GM21619 (cell line): ENCODE results near the gene DEFB110.

Source experiments
- ATAC-seq: cut with Tn5 transposase; IDR thresholded peaks from one replicate; pipeline ENCODE4 v1.9.1; 2021; ENCODE audit not compliant: unreplicated experiment

Gene DEFB110

DNA sequence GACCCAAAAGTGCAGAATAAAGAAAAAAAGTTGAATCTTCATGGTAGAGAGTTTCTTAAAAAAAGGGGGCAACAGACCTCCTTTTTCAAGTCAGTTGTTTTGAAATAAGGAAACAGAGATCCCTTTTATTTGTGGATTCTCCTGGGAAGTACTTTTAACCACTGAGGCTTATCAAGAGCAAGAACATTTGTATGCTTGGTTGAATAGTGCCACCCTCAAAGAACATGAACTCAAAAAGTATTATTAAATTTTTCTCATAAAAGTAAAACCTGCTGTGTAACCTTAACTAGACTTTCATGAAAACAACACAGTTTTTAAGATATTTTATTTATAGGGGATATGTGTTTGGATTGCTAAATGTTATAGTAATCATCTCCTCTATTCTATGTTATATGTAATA is at the start of gene DEFB110:
Gene DEFB110 (minus strand): TSS at position 101 of the 400 bp plus-strand sequence. CDS start 59 bp downstream, at position 42.
- ATAC-seq: no peak

- no peak for ATAC-seq
Observed at GRCh38 chr6:50070101-50070500, 48.3 kb upstream of the DEFB110 start.

GRCh38 chr6:50062051-50062450 is 40.3 kb upstream of the DEFB110 start:
- peak; percentile 50 for ATAC-seq

GRCh38 chr6:50056242-50056641 is 34.4 kb upstream of the DEFB110 start:
- no peak for ATAC-seq

GRCh38 chr6:50049829-50050228 is 28.0 kb upstream of the DEFB110 start, which contains the start of gene DEFB112:
Gene DEFB112 (minus strand): TSS chr6:50049929. CDS start chr6:50049869, 60 bp downstream.
- no peak for ATAC-seq

- ATAC-seq: no peak
Observed at GRCh38 chr6:50047026-50047425, 25.2 kb upstream of the DEFB110 start.

DNA sequence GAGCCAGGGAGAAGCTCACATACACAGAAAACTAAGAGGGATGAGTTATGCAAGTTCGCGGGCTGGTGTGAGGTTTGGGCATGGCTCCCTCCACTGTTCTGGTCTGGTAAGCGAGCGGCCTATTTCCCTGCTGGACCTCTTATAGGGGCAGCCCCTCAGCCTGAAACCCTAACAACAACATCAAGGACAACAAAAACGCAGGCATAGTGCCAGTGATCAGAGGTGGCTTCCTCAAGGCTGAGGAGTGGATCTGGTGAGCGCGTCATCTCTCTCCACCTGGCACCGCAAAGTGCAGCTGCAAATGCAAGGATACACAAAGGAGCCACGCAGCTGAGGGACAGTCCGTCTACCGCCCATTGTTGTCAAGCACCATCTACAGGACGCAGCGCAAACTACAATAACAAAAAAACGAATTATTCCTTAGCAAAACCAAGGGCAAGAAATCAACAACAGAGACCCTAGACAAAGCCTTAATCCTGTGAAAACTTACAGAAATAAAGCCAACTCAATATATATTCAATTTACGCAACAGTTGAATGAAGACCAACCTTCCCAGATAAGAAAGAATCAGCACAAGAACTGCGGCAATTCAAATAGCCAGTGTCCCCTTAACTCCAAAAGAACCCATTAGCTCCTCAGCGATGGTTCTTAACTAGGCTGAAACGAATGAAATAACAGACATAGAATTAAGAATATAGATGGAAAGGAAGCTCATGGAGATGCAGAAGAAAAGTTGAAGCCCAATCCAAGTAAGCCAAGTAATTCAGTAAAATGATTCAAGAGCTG is 9.2 kb upstream of the DEFB110 start:
- no peak for ATAC-seq

DNA sequence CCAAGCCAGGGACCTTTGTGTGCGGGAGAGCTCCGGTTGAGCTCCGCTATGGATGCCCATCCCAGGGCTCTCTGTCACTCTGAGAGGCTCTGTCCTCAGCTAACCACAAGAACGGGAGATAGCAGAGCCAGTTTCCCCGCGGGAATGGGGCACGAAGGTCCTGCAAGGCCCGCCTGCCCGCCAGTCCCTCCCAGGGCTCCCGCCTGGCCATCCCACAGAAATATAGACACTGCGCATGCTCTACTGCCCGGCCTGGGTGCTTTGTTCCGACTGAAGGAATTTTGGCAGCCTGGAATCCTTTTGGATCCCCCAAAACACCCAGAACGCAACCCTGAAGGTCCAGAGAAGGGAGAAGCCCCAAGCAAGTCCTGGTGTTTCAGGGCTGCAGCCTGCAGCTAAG is 8.6 kb upstream of the DEFB110 start:
- no peak for ATAC-seq

DNA sequence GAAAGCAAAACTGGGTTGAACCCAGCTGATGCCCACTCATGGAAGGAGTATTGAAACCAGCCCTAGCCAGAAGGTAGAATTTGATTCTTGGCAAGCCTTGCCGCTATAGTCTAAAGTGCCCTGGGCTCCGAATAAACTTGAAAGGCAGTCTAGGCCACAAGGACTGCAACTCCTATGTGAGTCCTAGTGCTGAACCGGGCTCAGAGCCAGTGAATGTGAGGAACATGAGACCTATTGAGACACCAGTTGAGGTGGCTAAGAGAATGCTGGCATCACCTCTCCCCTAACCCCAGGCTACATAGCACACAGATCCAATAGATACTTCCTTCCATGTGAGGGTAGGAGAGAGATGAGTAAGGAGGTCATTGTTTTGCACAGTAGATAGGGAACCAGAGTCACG is 3.5 kb upstream of the DEFB110 start:
- ATAC-seq: no peak

DNA sequence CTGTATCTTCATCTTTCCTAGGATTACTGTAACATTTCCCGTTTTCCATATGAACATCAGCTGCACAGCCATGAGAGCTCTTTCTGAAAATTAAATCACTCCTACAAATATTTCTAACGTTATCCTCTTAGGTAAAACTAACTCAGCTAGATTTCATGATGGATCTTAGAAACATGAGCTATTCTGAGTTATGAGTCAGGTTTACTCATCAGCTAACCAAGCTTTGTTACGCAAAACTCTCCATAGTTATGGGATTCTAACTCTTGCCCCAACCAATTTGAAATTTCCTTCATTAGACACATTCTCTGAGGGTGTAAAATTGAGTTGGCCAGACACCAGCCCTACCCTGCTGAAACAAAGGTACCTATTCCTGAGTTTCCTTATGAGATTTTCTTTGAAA is 14.0 kb downstream of the DEFB110 start:
- ATAC-seq: no peak

DNA sequence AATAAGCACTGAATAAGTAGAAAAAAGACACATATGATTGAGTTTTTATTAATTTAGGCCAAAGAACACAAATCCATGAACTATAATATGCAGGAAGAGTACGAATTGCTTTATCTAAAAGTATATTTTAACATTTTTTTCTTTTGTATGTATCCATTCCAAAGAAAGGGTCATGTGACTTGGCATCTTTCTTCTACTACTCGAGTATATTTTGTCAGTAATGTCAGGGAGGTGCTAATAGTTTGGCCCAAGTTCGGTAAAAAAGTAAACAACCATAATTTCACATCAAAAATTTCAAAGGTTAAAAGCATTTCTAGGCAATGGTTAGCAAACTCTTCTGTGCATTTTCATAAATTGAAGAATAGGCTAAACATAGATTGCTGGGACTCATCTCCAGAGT is 18.7 kb downstream of the DEFB110 start:
- no peak for ATAC-seq

DNA sequence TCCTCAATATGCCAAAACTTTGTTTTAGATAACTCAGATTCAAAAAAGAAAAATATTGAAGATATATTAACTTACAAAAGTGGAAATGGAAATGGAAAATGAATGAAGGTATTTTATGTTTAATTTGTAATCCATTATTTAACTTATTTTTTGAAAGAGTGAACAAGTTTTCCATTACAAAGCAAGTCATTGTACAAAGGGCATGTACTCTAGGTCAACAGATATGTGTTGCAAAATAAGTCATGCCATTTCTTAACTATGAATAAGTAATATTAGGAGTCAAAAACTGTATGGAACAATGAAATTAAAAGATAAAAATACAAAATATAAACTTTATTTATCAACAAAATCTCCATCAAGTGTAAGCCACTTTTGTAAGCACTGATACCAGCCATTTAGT is 26.5 kb downstream of the DEFB110 start:
- ATAC-seq: no peak

- ATAC-seq: no peak
Observed at GRCh38 chr6:49988900-49989299, 32.9 kb downstream of the DEFB110 start.

DNA sequence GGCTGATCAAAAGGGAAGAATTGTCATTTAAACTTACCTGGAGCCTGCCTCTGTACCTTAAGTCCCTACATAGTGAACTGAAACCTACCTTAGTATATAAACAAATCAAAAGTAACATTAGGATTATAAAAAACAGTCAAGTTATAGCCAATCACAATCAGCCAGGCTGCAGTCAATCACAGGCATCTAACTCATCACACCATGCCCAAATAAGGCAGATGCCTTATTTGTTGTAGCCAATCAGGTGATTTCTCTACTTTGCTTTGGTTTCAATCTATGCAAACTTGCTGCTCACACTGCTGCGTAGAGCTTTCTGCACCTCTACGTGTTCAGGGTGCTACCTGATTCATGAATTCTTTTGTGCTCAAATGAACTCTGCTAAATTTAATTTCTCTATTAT is 34.0 kb downstream of the DEFB110 start:
- no peak for ATAC-seq

GRCh38 chr6:49986551-49986950 is 35.2 kb downstream of the DEFB110 start:
- ATAC-seq: no peak

- ATAC-seq: no peak
Observed at GRCh38 chr6:49982046-49982445, 39.7 kb downstream of the DEFB110 start.

DNA sequence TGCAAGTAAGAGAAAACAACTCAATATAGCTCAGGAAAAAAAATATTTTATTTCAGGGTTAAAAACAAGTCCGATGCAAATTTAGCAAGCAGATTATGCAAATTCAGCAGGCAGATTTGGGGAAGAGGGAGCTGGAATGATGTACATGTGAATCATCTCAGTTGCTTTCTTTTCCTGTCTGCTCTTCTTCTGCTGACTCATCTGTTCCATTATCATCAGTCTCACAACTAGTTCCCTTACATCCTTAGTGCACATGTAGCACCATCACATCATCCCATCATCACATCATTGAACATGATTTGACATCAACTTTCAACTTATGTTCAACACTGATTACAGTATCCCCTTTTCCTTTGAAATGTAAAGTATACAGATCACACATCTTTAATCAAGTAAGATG is 40.9 kb downstream of the DEFB110 start:
- ATAC-seq: peak; percentile 39

- ATAC-seq: no peak
Observed at GRCh38 chr6:49979584-49979983, 42.2 kb downstream of the DEFB110 start.

DNA sequence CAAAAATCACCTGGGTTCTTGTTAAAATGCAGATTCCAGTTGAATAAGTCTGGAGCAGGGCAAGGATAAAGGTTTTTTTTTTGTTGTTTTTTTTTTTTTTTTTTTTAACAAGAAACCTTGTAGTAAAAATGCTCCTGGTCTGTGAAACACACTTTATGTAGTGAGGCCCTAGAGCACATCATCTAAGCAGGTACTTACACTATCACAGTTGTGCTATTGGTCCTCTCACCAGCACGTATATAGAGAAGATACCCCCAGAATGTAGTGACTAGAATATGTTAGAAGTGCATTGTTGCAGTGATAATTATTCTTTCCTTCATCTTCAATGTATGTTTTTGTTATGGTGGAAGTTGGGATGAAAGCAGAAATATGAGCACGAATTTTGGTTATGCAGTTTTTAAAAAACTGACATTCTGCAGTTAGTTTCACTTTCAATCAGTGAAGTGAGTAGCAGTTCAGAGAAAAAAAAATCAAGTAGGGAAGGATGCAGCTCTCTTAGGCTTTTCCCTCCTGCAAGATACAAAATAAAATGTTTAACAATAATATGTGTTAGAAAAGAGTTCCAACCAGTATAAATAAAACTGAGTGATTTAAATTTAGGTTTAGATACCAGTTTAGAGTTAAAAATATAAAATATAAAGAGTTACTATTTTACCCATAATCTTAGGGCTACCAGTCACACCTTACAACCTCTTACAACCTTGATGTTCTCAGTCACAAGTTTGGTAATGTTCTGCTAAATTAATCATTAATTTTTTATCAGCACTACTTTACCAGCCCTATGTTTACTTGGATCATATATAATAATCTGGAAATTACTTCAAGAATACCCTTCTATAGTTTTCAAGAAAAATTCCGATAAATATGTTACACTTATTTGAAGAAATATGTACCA is 43.2 kb downstream of the DEFB110 start:
- peak; percentile 49 for ATAC-seq

DNA sequence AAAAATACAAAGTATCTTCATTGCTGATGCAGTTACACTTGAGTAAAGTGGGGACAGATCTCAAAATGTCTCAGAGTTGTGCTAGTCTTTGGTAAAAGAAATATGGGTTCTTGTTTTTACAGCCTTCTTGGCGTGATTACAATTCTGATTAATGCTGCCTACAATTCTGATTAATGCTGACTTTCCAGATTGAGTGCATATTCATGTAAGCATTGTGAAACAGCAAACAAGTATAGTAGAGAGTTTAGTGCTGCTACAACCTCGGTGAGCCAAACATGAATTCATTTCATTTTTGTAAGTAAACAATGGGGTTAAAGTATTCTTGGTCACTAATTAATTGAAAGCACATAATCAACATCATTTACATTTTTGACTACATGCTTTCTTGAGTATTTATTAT is 52.2 kb downstream of the DEFB110 start, which contains the start of gene DEFB113:
Gene DEFB113 (minus strand): TSS at position 21 of the 400 bp plus-strand sequence. CDS start 0 bp downstream, at position 21.
- no peak for ATAC-seq
